ENCODE data around the gene CCNQ. TPM values are rescaled to one million over a fixed set of nuclear protein-coding genes. Genes with fewer than 3 reads are reported as not detected.

CCNQ gene
- total and polyA plus RNA-seq, 8 donors, result 6.7 to 32.1 (median 8.5) TPM

- no peaks in the 10 kb centered on the region for H3K9me3 ChIP-seq
- no peaks in the 10 kb centered on the region for H3K36me3 ChIP-seq
- peaks cover 0 to 8% (median 0%) of the 10 kb centered on the region in 4 donors for H3K27me3 ChIP-seq
- intact Hi-C loops (cut with DNase I), result no loop called here
- no peak for TF ChIP-seq CTCF (IDR thresholded peaks at IDR 0.05)
- no peak overlapping the region for H3K27ac ChIP-seq
- 27 to 48% methylated on average over 13 of the region's 13 CpGs for WGBS, 2 donors
- ATAC-seq (peak in 3 of 4 donors; percentile 50 to 77 (median 68)), FAIRE-seq (no peak), DNase-seq (peak in 1 of 6 donors; percentile 34)
- H3K4me1 ChIP-seq, result no peaks in the 10 kb centered on the region
- H3K4me3 ChIP-seq, result no peak overlapping the region
These were observed 16.0 kb downstream of the CCNQ start for GRCh38 chrX:153582896-153583295.

GRCh38 chrX:153580700-153581386 is 18.1 kb downstream of the CCNQ start:
- no peak for DNase-seq
- intact Hi-C loops (cut with DNase I), result no loop called here
- Histone ChIP-seq H3K36me3 (no peaks in the 10 kb centered on the region), H3K9me3 (no peaks in the 10 kb centered on the region), H3K4me3 (no peak overlapping the region), H3K27me3 (peaks cover 0 to 8% (median 0%) of the 10 kb centered on the region in 4 donors), H3K27ac (no peak overlapping the region), H3K4me1 (no peaks in the 10 kb centered on the region)
- TF ChIP-seq CTCF (IDR thresholded peaks at IDR 0.05), result no peak
- ATAC-seq, result no peak
- WGBS, 2 donors, result 59 to 66% methylated on average over 14 of the region's 14 CpGs
- FAIRE-seq, result no peak

DNA sequence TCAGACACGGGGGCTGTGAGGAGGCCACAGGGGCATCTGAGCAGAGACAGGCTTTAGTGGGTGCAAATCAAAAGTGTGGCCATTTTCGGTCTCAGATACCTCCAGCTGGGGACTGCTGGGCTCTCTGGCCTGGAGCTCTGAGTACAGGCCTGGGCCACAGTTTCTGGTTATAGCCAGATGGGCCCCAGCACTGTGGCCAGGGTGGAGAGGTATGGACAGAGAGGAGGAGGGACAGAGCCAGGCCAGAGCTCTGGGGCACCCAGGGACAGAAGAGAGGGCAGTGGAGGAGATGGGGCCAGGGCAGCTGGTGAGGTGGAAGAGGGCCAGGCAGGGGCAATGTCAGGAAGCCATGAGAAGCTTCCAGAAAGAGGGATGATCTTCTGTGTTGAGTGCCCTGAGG is 20.1 kb downstream of the CCNQ start:
- FAIRE-seq, result no peak
- Histone ChIP-seq H3K27me3 (peaks cover 0 to 12% (median 0%) of the 10 kb centered on the region in 4 donors), H3K4me1 (no peaks in the 10 kb centered on the region), H3K9me3 (no peaks in the 10 kb centered on the region), H3K4me3 (no peak overlapping the region), H3K27ac (no peak overlapping the region), H3K36me3 (no peaks in the 10 kb centered on the region)
- WGBS, 2 donors, result 67 to 80% methylated on average over 2 of the region's 2 CpGs
- DNase-seq, result no peak
- no peak for ATAC-seq
- intact Hi-C loops (cut with DNase I), result no loop called here
- TF ChIP-seq CTCF (IDR thresholded peaks at IDR 0.05), result no peak

- no peak for TF ChIP-seq CTCF (IDR thresholded peaks at IDR 0.05)
- no peaks in the 10 kb centered on the region for H3K9me3 ChIP-seq
- peaks cover 0 to 10% (median 0%) of the 10 kb centered on the region in 4 donors for H3K27me3 ChIP-seq
- no peak overlapping the region for H3K27ac ChIP-seq
- no peak for FAIRE-seq
- intact Hi-C loops (cut with DNase I), result no loop called here
- H3K36me3 ChIP-seq, result no peaks in the 10 kb centered on the region
- ATAC-seq, result no peak
- 76 to 85% methylated on average over 18 of the region's 18 CpGs for WGBS, 2 donors
- no peak overlapping the region for H3K4me3 ChIP-seq
- H3K4me1 ChIP-seq, result no peaks in the 10 kb centered on the region
- no peak for DNase-seq
These were observed 20.6 kb downstream of the CCNQ start for GRCh38 chrX:153578200-153578835.

DNA sequence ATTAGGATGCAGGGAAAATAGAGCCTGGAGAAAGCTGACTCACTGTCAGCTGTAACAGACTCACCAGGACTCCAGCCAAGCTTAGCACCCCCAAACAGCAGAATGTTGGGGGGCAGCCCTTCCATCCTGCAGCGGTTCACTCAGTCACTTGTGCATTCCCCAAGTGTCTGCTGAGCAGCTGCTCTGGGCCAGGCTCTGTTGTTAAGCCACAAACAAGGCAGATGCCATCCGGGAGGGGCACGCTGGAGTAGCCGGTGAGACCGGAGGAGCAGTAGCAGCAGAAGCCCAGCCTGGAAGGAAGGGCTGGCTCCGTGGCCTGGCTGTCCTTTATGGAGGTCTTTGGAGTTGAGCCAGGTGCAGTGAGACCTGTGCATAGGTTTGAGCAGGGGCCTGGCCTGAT is 22.0 kb downstream of the CCNQ start:
- Histone ChIP-seq H3K36me3 (no peaks in the 10 kb centered on the region), H3K9me3 (no peaks in the 10 kb centered on the region), H3K27ac (no peak overlapping the region), H3K27me3 (peaks cover 0 to 10% (median 0%) of the 10 kb centered on the region in 4 donors), H3K4me3 (no peak overlapping the region), H3K4me1 (no peaks in the 10 kb centered on the region)
- ATAC-seq (no peak), FAIRE-seq (no peak), DNase-seq (no peak)
- intact Hi-C loops (cut with DNase I), result no loop called here
- no peak for TF ChIP-seq CTCF (IDR thresholded peaks at IDR 0.05)
- 84 to 89% methylated on average over 6 of the region's 6 CpGs for WGBS, 2 donors

Measured in pancreas (tissue), 10 donors.